ENCODE results near the gene CHST11.

CHST11 gene

DNA sequence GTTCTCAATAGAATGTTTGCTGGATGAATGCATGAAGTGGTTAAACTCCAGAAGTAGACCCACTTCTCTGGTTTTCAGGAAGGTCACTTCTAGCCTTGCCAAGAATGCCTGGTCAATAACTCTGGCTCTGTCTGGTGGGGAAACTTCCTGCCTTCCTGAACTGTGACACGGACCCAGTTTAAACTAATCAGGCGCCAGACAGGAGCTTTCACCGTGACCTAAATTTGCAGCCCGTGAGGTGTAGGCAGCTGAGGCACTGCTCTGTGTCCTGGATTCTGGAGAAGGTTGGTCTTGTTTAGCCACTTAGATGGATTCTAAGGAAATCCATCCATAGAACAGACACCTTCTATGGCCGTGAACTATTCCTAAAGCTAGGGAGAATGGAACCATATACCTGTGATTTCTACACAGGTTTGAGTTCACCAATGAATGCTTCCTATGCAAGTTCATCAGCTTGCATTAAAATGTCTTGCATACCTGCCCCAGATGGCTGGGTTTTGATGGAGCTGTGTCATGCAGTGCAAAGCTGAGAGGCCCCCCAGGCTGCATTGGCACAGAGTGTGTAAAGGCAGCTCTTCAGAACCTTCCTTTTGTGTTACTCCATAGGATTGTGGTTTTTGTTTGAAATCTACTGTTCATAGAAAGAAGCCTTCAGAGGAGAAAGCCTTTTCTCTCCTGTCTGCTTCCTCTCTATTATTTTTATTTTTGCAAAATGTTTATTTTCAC is 4.4 kb downstream of the CHST11 start:
- DNase-seq: no peak

DNA sequence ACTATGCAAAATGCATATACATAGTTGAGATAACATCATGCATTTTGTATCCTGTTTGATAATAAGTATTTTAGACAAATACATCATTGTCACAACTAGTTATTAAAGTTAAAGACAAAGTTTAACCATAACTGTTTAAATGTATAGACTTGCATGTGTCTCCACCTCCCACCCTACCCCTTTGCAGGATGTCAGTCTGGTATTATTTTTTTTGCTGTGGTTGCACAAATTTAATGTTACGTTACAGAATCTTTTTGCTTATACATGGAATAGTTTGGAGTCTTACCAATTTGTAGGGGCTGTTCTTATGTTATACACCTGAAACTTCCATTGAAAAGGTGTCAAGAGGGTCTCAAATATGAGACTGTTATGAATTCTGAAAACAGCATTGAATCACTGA is 5.6 kb downstream of the CHST11 start:
- no peak for DNase-seq

GRCh38 chr12:104462931-104463339 is 6.2 kb downstream of the CHST11 start:
- DNase-seq: no peak

- no peak for DNase-seq
Observed at GRCh38 chr12:104463368-104463767, 6.6 kb downstream of the CHST11 start.

DNA sequence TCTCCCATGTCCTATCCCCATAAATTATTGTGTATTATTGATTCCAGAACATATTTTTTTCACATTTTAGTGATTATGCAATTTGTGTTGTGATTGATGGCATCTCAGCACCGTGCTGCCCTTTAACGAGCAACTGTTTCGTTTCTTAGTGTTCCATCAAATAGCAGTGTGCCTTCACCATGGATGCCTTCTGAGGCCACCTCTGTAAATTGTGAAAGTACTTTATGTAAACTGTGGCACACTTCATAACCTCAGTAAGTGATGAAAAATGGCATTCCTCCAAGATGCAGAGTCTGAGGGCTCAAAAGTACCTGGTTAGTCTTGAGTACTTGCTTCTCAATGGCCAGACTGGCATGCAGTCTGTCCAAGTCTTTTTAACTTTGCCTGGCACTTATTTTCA is 8.2 kb downstream of the CHST11 start:
- DNase-seq: no peak

GRCh38 chr12:104466709-104467345 is 10.1 kb downstream of the CHST11 start:
- DNase-seq: no peak

- DNase-seq: no peak
Observed at GRCh38 chr12:104467346-104467837, 10.6 kb downstream of the CHST11 start.

DNA sequence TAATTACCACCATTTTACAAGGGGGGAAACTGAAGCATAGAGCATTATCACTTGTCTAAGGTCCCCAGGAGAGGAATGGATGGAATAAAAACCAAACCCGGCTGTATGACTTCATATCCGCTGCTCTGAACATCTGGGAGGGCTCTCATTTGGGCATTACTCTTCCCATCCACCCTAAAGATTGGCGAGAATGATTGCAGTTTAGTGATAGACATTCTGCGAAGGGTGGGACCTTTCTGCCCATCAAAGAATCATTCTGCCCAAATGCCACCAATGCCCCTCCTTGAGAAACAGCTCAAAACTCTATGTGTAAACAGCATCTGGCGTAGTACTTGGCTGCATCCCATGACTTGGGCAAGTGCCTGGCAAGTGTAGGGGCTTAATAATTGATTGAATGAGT is 11.6 kb downstream of the CHST11 start:
- DNase-seq: no peak

GRCh38 chr12:104469066-104469465 is 12.3 kb downstream of the CHST11 start:
- no peak for DNase-seq

DNA sequence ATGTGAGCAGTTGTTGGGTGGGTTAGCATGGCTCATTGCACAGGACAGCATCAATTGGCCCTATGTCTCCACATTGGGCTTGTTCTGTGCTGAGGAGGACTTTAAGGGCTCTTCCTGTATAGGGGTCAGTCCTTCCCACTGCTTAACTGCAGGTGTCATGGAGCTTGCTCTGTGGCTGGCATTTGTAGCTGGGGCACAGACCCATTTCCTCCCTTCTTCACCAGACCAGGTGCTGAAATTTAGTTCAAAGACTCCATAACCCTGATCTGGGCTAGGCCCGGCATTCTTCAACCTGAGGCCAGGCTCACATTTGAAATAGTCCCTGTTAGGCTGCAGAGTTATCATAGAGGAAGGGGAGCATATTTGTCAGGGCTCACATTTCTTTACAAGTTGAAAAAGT is 12.8 kb downstream of the CHST11 start:
- no peak for DNase-seq

DNA sequence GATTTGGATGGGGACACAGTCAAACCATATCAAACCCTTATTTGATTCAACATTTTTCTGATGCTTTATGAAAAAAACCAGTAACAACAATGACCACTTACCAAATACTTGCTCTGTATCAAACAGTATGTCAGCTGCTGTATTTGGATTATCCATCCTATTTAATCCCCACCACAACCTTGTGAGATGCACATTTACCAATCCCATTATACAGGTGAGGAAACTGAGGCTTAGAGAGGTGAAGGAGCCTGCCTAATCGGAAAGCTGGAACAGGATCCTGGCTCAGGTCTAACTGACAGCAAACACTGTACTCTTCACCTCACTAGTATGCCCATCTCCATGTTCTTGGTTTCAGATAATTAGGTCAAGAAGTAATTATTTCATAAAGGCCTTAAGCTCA is 13.8 kb downstream of the CHST11 start:
- no peak for DNase-seq

GRCh38 chr12:104471336-104471735 is 14.6 kb downstream of the CHST11 start:
- DNase-seq: no peak

GRCh38 chr12:104472748-104473147 is 16.0 kb downstream of the CHST11 start:
- DNase-seq: no peak

- DNase-seq: no peak
Observed at GRCh38 chr12:104473374-104473983, 16.7 kb downstream of the CHST11 start.

DNA sequence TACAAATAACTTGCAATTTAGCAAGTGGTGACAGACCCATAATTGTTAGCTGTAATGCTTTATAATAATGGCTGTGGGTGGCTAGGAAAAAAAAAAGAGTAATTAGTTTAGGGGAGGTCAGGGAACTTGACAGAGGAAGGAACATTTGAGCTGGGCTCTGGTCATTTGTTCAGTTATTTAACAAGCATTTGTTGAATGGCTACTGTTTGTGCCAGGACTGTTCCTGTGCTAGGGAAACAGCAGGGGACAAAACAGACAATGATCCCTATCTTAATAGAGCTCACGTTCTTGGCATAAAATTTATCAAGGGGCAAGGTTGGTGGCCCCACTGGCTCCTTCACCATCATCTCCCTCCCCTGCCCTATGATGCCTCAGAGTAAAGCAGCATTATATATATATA is 18.5 kb downstream of the CHST11 start:
- DNase-seq: no peak

GRCh38 chr12:104477510-104478390 is 21.0 kb downstream of the CHST11 start:
- DNase-seq: no peak

GRCh38 chr12:104478396-104479122 is 21.8 kb downstream of the CHST11 start:
- DNase-seq: no peak

DNA sequence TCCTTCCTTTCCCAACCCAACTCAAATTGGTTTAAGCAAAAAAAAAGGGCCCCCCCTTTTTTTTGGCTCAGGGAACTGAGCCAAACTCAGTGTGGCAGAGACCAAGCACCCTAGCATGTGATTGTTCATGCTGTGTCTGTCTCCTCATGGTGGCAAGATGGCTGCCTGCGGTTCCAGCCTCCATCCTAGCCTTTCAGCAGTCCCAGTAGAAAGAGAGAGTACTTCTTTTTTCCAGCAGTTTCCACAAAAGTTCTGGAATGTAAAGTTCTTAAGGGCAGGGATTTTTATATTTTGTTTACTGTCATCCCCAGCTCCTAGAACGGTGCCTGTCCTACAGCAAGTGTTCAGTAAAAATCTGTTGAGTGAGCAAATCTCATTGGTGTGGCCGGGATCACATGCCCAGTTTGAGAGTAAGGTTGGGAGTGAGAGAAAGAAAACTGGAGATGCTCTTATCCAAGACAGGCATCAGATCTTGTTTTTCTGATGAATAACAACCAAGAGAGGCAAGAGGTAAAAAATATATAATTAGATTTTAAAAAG is 22.4 kb downstream of the CHST11 start:
- no peak for DNase-seq

DNA sequence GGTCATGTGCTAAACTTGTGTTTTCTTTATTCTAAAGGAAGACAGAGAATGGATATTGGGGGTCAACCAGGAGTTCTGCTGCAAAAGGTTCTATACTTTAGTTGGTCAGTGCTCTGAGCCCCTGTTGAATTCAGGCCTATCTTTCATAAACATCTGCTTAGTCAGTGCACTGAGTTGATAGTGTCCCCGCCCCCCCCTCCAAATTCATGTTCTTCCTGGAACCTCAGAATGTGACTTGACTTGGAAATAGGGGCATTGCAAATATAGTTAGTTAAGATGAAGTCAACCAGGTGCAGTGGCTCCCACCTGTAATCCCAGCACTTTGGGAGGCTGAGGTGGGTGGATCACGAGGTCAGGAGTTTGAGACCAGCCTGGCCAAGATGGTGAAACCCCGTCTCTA is 23.3 kb downstream of the CHST11 start:
- DNase-seq: no peak

DNA sequence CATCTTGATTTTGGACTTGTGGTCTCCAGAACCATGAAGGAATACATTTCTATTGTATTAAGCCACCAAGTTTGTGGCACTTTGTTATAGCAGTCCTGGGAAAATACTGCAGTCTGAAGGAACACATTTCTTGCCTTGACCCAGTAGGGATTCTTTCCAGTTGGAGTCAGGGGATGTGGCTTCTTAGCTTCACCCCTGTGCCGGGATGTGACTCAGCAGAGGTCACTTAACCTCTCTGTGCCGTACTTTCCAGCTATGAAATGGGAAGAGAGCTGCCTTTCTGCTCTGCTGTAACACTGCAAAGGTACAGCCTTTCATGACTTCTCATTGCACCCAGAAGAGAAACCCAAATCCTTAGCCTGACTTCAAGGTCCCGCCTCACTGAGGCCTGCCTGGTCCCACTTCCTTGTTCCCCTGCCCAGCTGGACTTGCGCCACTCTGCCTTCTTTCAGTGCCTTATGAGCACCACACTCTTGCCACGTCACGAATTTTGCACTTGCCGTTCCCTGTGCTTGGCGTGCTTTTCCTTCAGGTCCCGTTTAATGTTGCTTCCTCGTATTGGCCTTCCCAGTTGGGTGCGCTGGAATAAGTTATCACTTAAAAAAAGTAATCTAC is 24.2 kb downstream of the CHST11 start:
- no peak for DNase-seq

- DNase-seq: no peak
Observed at GRCh38 chr12:104482113-104482512, 25.4 kb downstream of the CHST11 start.

- no peak for DNase-seq
Observed at GRCh38 chr12:104482748-104483147, 26.0 kb downstream of the CHST11 start.

All from activated CD8-positive, alpha-beta memory T cell treated with anti-CD3 and anti-CD28 coated beads, Interleukin-2, amount 50 U/mL, for 48 hours (primary cell).